Left lobe of liver (tissue), 1 donor: ENCODE results near the gene PROZ. TPM values are rescaled to one million over a fixed set of nuclear protein-coding genes. Genes with fewer than 3 reads are reported as not detected.

ENCODE experiments used
- total RNA-seq: library from RNA; stranded (reverse); gene quantifications from one replicate; pipeline ENCODE4 v1.2.1, GENCODE V29; 2021
- donor health status: DM: no; HTN: yes; CAD: no.

Gene PROZ
- total RNA-seq, 1 donor from 2014 or later, result 50.2 TPM

Other genes starting within 250 kb of the PROZ start
- gene MCF2L, start 189.4 kb upstream of the PROZ start, total RNA-seq, result 14.9 TPM
- gene F7, start 52.9 kb upstream of the PROZ start, total RNA-seq, result 99.6 TPM
- 124 TPM for gene F10, start 35.8 kb upstream of the PROZ start, total RNA-seq
- 14.9 TPM for gene PCID2, start 50.0 kb downstream of the PROZ start, total RNA-seq
- gene CUL4A, start 51.0 kb downstream of the PROZ start, total RNA-seq, result 30.4 TPM
- 217 TPM for gene LAMP1, start 138.6 kb downstream of the PROZ start, total RNA-seq
- 38.3 TPM for gene GRTP1, start 205.5 kb downstream of the PROZ start, total RNA-seq